ENCODE measurements around the gene NDE1.

GRCh38 chr16:15747937-15748336 lies 97.9 kb downstream of the NDE1 start:
- TF ChIP-seq RAD21 (IDR thresholded peaks at IDR 0.05 in 1 of 2, conservative IDR thresholded peaks at IDR 0.05 in 1 of 2; ENCODE audit: low read depth in 2 of 2, low read length in 2 of 2) = no peak
- no peak for TF ChIP-seq YY1 (IDR thresholded peaks at IDR 0.05; ENCODE audit: low read depth, low read length)

Data from H1 (cell line).